Loucy (cell line): ENCODE measurements around the gene PIGQ.

Source experiments
- EZH2phosphoT487 ChIP-seq: fragments of 200-600 bp; IDR thresholded peaks from 2 replicates; pipeline ENCODE4 v1.6.1; 2018; ENCODE audit warnings: antibody characterized with exemption, mild to moderate bottlenecking, moderate library complexity, borderline replicate concordance
- TF ChIP-seq, protein P1 (sequence below): fragments of 200-600 bp; sonication (generic); conservative IDR thresholded peaks from 2 replicates; pipeline ENCODE4 v1.5.1; 2014; ENCODE audit warnings: mild to moderate bottlenecking, antibody characterized with exemption, low read length

DNA sequence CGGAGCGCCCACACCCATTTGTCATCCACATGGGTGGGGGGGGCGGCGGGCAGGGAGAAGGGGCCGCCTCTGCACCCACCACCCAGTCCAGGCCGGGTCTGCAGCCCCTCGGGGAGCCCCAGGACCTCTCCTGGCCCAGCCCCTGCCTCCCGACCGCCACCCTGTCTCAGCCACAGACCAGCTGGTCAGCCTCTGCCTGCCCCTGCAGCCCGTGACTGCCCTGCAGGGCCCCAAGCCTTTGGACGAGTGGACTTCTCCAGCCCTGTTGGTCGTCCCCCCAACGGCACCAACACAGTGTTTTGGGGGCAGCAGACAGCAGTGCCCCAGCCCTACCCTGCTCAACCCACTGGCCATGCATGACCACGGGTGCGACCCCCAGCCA lies 8.4 kb upstream of the PIGQ start:
- TF ChIP-seq, protein P1, sequence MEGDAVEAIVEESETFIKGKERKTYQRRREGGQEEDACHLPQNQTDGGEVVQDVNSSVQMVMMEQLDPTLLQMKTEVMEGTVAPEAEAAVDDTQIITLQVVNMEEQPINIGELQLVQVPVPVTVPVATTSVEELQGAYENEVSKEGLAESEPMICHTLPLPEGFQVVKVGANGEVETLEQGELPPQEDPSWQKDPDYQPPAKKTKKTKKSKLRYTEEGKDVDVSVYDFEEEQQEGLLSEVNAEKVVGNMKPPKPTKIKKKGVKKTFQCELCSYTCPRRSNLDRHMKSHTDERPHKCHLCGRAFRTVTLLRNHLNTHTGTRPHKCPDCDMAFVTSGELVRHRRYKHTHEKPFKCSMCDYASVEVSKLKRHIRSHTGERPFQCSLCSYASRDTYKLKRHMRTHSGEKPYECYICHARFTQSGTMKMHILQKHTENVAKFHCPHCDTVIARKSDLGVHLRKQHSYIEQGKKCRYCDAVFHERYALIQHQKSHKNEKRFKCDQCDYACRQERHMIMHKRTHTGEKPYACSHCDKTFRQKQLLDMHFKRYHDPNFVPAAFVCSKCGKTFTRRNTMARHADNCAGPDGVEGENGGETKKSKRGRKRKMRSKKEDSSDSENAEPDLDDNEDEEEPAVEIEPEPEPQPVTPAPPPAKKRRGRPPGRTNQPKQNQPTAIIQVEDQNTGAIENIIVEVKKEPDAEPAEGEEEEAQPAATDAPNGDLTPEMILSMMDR: no peak
- no peak for TF ChIP-seq EZH2phosphoT487
